K562 (cell line): ENCODE measurements around the gene KDM4C. TPM values are rescaled to one million over a fixed set of nuclear protein-coding genes. Genes with fewer than 3 reads are reported as not detected.

Source experiments
- ADNP ChIP-seq: fragments of 200-800 bp; sonication (Bioruptor generic); IDR thresholded peaks from 2 replicates; pipeline ENCODE4 v1.6.1; 2016; ENCODE audit warnings: missing genetic modification characterization, missing compliant biosample characterization
- ATF2 ChIP-seq: sonication (generic); formaldehyde crosslinking; IDR thresholded peaks from 2 replicates; pipeline ENCODE4 v1.8.1; 2022; ENCODE audit warnings: missing genetic modification reagents
- CBFA2T3 ChIP-seq: fragments of 450-650 bp; IDR thresholded peaks from 2 replicates; pipeline ENCODE4 v1.6.1; 2017
- CBX3 ChIP-seq, 2 experiments: IDR thresholded peaks; 1 replicate in 1 of 2; 2 replicates in 1 of 2; pipeline ENCODE4 v1.6.1; 2012; ENCODE audit warnings: inconsistent platforms in 2 of 2, low read length in 2 of 2, borderline replicate concordance in 1 of 2, control low read depth in 1 of 2
- DPF2 ChIP-seq: fragments of 450-650 bp; IDR thresholded peaks from 2 replicates; pipeline ENCODE4 v1.6.1; 2016
- E2F5 ChIP-seq: sonication (generic); formaldehyde crosslinking; IDR thresholded peaks from 2 replicates; pipeline ENCODE4 v1.8.0; 2022; ENCODE audit warnings: mild to moderate bottlenecking, missing genetic modification reagents
- E2F8 ChIP-seq: fragments of 450-650 bp; IDR thresholded peaks from 2 replicates; pipeline ENCODE4 v1.7.1; 2018; ENCODE audit warnings: mild to moderate bottlenecking, low read depth; ENCODE audit not compliant: partially characterized antibody
- FOXM1 ChIP-seq, 2 experiments: fragments of 450-650 bp in 1 of 2; sonication (generic) in 1 of 2; formaldehyde crosslinking in 1 of 2; IDR thresholded peaks; 2 replicates each; pipeline versions ENCODE4 v1.6.1 to v1.9.0; 2017 to 2022; ENCODE audit warnings: low read depth in 2 of 2, mild to moderate bottlenecking in 2 of 2, missing genetic modification reagents in 1 of 2, moderate library complexity in 1 of 2
- ILK ChIP-seq: fragments of 450-650 bp; IDR thresholded peaks from 2 replicates; pipeline ENCODE4 v1.6.1; 2016; ENCODE audit warnings: missing genetic modification characterization, low read depth, mild to moderate bottlenecking, missing compliant biosample characterization, moderate library complexity, borderline replicate concordance
- MCM2 ChIP-seq: fragments of 450-650 bp; IDR thresholded peaks from 2 replicates; pipeline ENCODE4 v1.6.1; 2017; ENCODE audit warnings: low read depth, mild to moderate bottlenecking
- NR2C2 ChIP-seq, 2 experiments: fragments of 200-800 bp in 1 of 2; sonication (Bioruptor generic) in 1 of 2; sonication (generic) in 1 of 2; formaldehyde crosslinking in 1 of 2; IDR thresholded peaks; 2 replicates each; pipeline versions ENCODE4 v1.6.1 to v1.8.0; 2016 to 2022; ENCODE audit warnings: mild to moderate bottlenecking in 1 of 2, missing compliant biosample characterization in 1 of 2, missing genetic modification characterization in 1 of 2, missing genetic modification reagents in 1 of 2
- NUFIP1 ChIP-seq: fragments of 450-650 bp; IDR thresholded peaks from 2 replicates; pipeline ENCODE4 v1.6.1; 2018; ENCODE audit not compliant: partially characterized antibody
- POLR2AphosphoS5 ChIP-seq: IDR thresholded peaks from 2 replicates; pipeline ENCODE4 v1.6.1; 2011; ENCODE audit warnings: mild to moderate bottlenecking, low read depth, low read length, moderate library complexity; ENCODE audit not compliant: control insufficient read depth, insufficient read depth
- RBM22 ChIP-seq: fragments of 200-400 bp; formaldehyde crosslinking; IDR thresholded peaks from 2 replicates; pipeline ENCODE4 v1.6.1; 2018; ENCODE audit warnings: low read length, low read depth; ENCODE audit not compliant: poor library complexity, severe bottlenecking
- ZNF24 ChIP-seq: fragments of 450-650 bp; IDR thresholded peaks from 2 replicates; pipeline ENCODE4 v1.6.1; 2016
- ZNF766 ChIP-seq: fragments of 200-800 bp; sonication (Bioruptor generic); conservative IDR thresholded peaks from 2 replicates; pipeline ENCODE4 v1.6.1; 2016; ENCODE audit warnings: missing genetic modification characterization, missing compliant biosample characterization
- polyA plus RNA-seq, 8 experiments: library from polyadenylated mRNA; depleted of rRNA in 4 of 8; stranded (reverse) in 5 of 8; unstranded in 3 of 8; fragments of >200 nt; fragmentation: Nextera tagmentation in 2 of 8; fragmentation: Illumina TruSeq in 1 of 8; extraction: Ambion mirVana in 2 of 8; extraction: Trizol in 1 of 8; gene quantifications; 2 replicates each; pipeline versions ENCODE4 v1.2.1 to v1.2.3, GENCODE V29; 2011 to 2014; ENCODE audit warnings: inconsistent platforms in 1 of 8, missing spikeins in 1 of 8
- total RNA-seq, 7 experiments: library from RNA; depleted of rRNA in 6 of 7; stranded (reverse); fragments of >200 nt in 6 of 7; fragmentation: Illumina TruSeq in 2 of 7; extraction: Trizol in 2 of 7; gene quantifications; 2 replicates each; pipeline versions ENCODE4 v1.2.1 to v1.2.3, GENCODE V29; 2011 to 2021; ENCODE audit warnings: low replicate concordance in 1 of 7
- TF ChIP-seq, protein P1 (sequence below), 2 experiments: IDR thresholded peaks in 1 of 2; conservative IDR thresholded peaks in 1 of 2; 2 replicates each; pipeline ENCODE4 v1.6.1; 2016; ENCODE audit warnings: low read depth in 2 of 2, mild to moderate bottlenecking in 1 of 2, missing compliant biosample characterization in 1 of 2, missing genetic modification characterization in 1 of 2, moderate library complexity in 1 of 2
- TF ChIP-seq, protein P2 (sequence below): conservative IDR thresholded peaks from 2 replicates; pipeline ENCODE4 v1.6.1; 2011; ENCODE audit warnings: low read depth, mild to moderate bottlenecking, low read length; ENCODE audit not compliant: control insufficient read depth

The KDM4C gene
- total and polyA plus RNA-seq, 9 of the 15 experiments (the other 6 are each of a cell fraction or from before 2014, with no cell fraction given): 5.4 to 17.0 (median 12.6) TPM

DNA sequence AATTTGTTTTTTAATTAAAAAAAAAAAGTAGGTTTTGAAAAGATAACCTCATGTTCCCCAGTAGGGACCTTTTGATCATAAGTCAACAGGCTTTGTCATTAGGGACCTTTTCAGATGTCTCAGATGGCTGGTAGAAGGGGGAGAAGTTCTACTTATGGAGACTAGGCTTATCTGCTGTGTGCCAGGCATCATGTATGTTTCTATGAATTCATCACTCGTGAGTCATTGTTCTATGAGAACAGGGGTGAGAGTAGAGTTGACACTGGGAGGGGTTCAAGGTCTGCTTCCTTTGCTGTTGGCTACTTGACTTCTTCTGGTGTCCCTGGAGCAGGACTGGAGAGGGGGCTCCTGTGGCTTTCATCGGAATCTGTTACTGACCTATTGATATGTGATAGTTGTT is 138.8 kb downstream of the KDM4C start (continued):
- TF ChIP-seq E2F8: no peak
- TF ChIP-seq POLR2AphosphoS5: peak; percentile 77
- TF ChIP-seq NR2C2 (CRISPR knock-in tag; IDR thresholded peaks at IDR 0.05): no peak
- no peak for TF ChIP-seq NR2C2 (tag; IDR thresholded peaks at IDR 0.05)
- no peak for TF ChIP-seq ADNP (tag)
- no peak for TF ChIP-seq NUFIP1
- TF ChIP-seq CBX3 (IDR thresholded peaks at IDR 0.05; ENCODE audit: borderline replicate concordance in 1 of 2, low read length in 2 of 2): no peak
- peak; percentile 14; the same call in 1 of the 2 replicates for TF ChIP-seq FOXM1 (IDR thresholded peaks at IDR 0.05; ENCODE audit: low read depth)
- TF ChIP-seq FOXM1 (CRISPR knock-in tag; IDR thresholded peaks at IDR 0.05; ENCODE audit: low read depth): no peak
- peak; percentile 71 for TF ChIP-seq DPF2
- no peak for TF ChIP-seq MCM2
- TF ChIP-seq, protein P1, sequence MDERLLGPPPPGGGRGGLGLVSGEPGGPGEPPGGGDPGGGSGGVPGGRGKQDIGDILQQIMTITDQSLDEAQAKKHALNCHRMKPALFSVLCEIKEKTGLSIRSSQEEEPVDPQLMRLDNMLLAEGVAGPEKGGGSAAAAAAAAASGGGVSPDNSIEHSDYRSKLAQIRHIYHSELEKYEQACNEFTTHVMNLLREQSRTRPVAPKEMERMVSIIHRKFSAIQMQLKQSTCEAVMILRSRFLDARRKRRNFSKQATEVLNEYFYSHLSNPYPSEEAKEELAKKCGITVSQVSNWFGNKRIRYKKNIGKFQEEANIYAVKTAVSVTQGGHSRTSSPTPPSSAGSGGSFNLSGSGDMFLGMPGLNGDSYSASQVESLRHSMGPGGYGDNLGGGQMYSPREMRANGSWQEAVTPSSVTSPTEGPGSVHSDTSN (CRISPR knock-in tag; IDR thresholded peaks at IDR 0.05; ENCODE audit: low read depth): no peak
- TF ChIP-seq, protein P1 (tag; conservative IDR thresholded peaks at IDR 0.05; ENCODE audit: low read depth): no peak
- TF ChIP-seq RBM22: no peak
- no peak for TF ChIP-seq E2F5
- peak; percentile 87 for TF ChIP-seq CBFA2T3
- no peak for TF ChIP-seq ATF2 (CRISPR knock-in tag)
- TF ChIP-seq ZNF24: no peak
- TF ChIP-seq, protein P2, sequence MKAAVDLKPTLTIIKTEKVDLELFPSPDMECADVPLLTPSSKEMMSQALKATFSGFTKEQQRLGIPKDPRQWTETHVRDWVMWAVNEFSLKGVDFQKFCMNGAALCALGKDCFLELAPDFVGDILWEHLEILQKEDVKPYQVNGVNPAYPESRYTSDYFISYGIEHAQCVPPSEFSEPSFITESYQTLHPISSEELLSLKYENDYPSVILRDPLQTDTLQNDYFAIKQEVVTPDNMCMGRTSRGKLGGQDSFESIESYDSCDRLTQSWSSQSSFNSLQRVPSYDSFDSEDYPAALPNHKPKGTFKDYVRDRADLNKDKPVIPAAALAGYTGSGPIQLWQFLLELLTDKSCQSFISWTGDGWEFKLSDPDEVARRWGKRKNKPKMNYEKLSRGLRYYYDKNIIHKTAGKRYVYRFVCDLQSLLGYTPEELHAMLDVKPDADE: no peak
- TF ChIP-seq ZNF766 (CRISPR knock-in tag): no peak
- no peak for TF ChIP-seq ILK (tag)
